ENCODE data around the gene GPSM1. TPM values are rescaled to one million over a fixed set of nuclear protein-coding genes. Genes with fewer than 3 reads are reported as not detected.

The GPSM1 gene
- total RNA-seq, 1 experiment from 2014 or later, result 14.2 TPM

- ATAC-seq, result no peak
- Mint-ChIP-seq H3K4me1 (peaks cover 9% of the 10 kb centered on the region), H3K4me3 (no peak overlapping the region), H3K36me3 (peaks cover 42% of the 10 kb centered on the region), H3K27me3 (ENCODE audit: low read depth) (no peaks in the 10 kb centered on the region), H3K9me3 (no peaks in the 10 kb centered on the region), H3K27ac (no peak overlapping the region)
- DNase-seq (ENCODE audit: low spot score), result no peak
- no peak for TF ChIP-seq TP53 (CRISPR knock-in tag; IDR thresholded peaks at IDR 0.05)
- no peak for TF ChIP-seq ZSCAN18 (CRISPR knock-in tag; IDR thresholded peaks at IDR 0.05)
- TF ChIP-seq CBFB (CRISPR knock-in tag; IDR thresholded peaks at IDR 0.05; ENCODE audit: low read depth), result no peak
- TF ChIP-seq ZNF671 (CRISPR knock-in tag; IDR thresholded peaks at IDR 0.05), result no peak
- TF ChIP-seq ZNF396 (CRISPR knock-in tag; IDR thresholded peaks at IDR 0.05; ENCODE audit: borderline replicate concordance), result no peak
- no peak for TF ChIP-seq USF2 (CRISPR knock-in tag; IDR thresholded peaks at IDR 0.05)
- no peak for TF ChIP-seq CREM (CRISPR knock-in tag; IDR thresholded peaks at IDR 0.05)
- TF ChIP-seq MXD4 (CRISPR knock-in tag; IDR thresholded peaks at IDR 0.05; ENCODE audit: borderline replicate concordance), result no peak
- no peak for TF ChIP-seq IRF2 (CRISPR knock-in tag; IDR thresholded peaks at IDR 0.05; ENCODE audit: borderline replicate concordance, low read depth)
- CTCF ChIA-PET, result interaction anchor here (0.6 to 2.1 kb wide), 5 partner anchors 25 to 63 kb away, joined by 3 to 18 read pairs (median 5); partner anchors contain the start of gene DNLZ
- POLR2A ChIA-PET, result interaction anchor here (1.5 kb wide), 1 partner anchor 8 kb away, joined by 3 read pairs; no protein-coding TSS in a partner anchor
Observed at GRCh38 chr9:136402067-136402466, 74.7 kb downstream of the GPSM1 start.

- peaks cover 10% of the 10 kb centered on the region for H3K4me1 Mint-ChIP-seq
- H3K36me3 Mint-ChIP-seq, result peaks cover 48% of the 10 kb centered on the region
- ChIA-PET POLR2A (no interaction called here), CTCF (interaction anchor here (1.3 kb wide), 1 partner anchor 14 kb away, joined by 3 read pairs; no protein-coding TSS in a partner anchor)
- no peaks in the 10 kb centered on the region for H3K27me3 Mint-ChIP-seq (ENCODE audit: low read depth)
- H3K4me3 Mint-ChIP-seq, result no peak overlapping the region
- no peak for DNase-seq (ENCODE audit: low spot score)
- no peak for ATAC-seq
- TF ChIP-seq MYBL2 (CRISPR knock-in tag; IDR thresholded peaks at IDR 0.05) (no peak), NFATC4 (CRISPR knock-in tag; IDR thresholded peaks at IDR 0.05) (no peak), USF2 (CRISPR knock-in tag; IDR thresholded peaks at IDR 0.05) (no peak), HMGXB4 (CRISPR knock-in tag; IDR thresholded peaks at IDR 0.05) (no peak), NR2C2 (CRISPR knock-in tag; IDR thresholded peaks at IDR 0.05) (no peak), CDX4 (CRISPR knock-in tag; IDR thresholded peaks at IDR 0.05; ENCODE audit: borderline replicate concordance) (no peak)
- no peak overlapping the region for H3K27ac Mint-ChIP-seq
- H3K9me3 Mint-ChIP-seq, result no peaks in the 10 kb centered on the region
Observed at GRCh38 chr9:136403538-136403914, 76.2 kb downstream of the GPSM1 start.

GRCh38 chr9:136403915-136404800 is 76.8 kb downstream of the GPSM1 start:
- Mint-ChIP-seq H3K27ac (no peak overlapping the region), H3K4me3 (no peak overlapping the region), H3K9me3 (no peaks in the 10 kb centered on the region), H3K27me3 (ENCODE audit: low read depth) (no peaks in the 10 kb centered on the region), H3K36me3 (peaks cover 54% of the 10 kb centered on the region), H3K4me1 (peaks cover 10% of the 10 kb centered on the region)
- no peak for DNase-seq (ENCODE audit: low spot score)
- CTCF ChIA-PET, result interaction anchor here (1.3 to 1.6 kb wide), 2 partner anchors 15 to 58 kb away, joined by 3 read pairs; no protein-coding TSS in a partner anchor
- ATAC-seq, result no peak
- POLR2A ChIA-PET, result no interaction called here
- no peak for TF ChIP-seq E2F4 (CRISPR knock-in tag; IDR thresholded peaks at IDR 0.05; ENCODE audit: borderline replicate concordance, low read depth)
- TF ChIP-seq SMAD3 (CRISPR knock-in tag; IDR thresholded peaks at IDR 0.05; ENCODE audit: borderline replicate concordance), result no peak
- no peak for TF ChIP-seq MLX (CRISPR knock-in tag; IDR thresholded peaks at IDR 0.05)
- no peak for TF ChIP-seq NR3C1 (CRISPR knock-in tag; conservative IDR thresholded peaks at IDR 0.05; ENCODE audit: low read depth)
- no peak for TF ChIP-seq ZNF121 (CRISPR knock-in tag; IDR thresholded peaks at IDR 0.05)
- no peak for TF ChIP-seq FOXP1 (CRISPR knock-in tag; IDR thresholded peaks at IDR 0.05; ENCODE audit: borderline replicate concordance)
- no peak for TF ChIP-seq ZNF317 (CRISPR knock-in tag; IDR thresholded peaks at IDR 0.05; ENCODE audit: borderline replicate concordance, low read depth)

Data from WTC11 (cell line).